GM21528 (cell line): ENCODE data around the gene C3orf62.

ENCODE experiments used
- ATAC-seq: cut with Tn5 transposase; IDR thresholded peaks from one replicate; pipeline ENCODE4 v1.9.1; 2021; ENCODE audit warnings: mild to moderate bottlenecking, moderate library complexity; ENCODE audit not compliant: unreplicated experiment, low FRiP score

C3orf62 gene

DNA sequence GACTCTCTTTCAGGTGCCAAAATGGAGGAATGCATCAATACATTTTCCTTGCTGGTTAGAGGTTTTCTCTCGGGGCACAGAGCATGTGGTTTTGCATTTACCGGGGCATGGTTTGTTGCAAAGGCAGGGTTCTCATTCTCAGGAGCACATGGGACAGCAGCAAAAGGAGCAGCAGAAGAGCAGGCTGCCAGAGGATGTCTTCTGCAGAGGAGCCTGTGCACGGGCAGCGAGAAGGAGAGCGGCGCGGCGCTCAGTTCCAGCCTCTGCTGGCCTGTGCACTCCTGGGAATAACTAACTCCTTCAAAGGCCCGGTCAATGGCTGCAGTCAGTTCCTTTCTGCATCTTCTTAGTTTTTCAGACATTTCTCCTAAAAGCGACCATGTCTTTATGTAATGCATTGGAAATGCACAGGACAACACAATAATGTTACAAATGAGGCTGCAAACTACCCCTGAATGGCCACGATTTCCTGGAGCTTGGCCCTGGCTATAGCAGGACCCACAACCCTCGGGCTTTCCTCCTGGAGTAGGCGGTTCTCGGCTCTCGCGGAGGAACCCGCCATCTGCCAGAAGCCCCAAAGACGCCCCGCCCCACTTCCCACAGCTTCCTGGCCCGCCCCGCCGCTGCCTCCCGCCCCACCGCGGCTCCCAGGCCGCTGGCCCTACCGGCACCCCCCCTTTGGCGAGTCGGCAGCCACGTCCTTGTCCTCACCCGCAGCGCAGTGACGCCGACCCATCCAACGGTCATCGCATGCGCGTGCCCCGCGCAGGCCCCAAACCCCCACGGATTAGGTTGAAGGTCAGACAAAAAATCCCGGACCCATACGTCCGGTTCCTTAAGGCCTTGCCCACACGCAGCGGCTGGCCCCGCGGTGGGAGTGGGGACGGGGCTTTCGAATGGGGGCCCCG lies at the start of gene C3orf62:
Gene C3orf62, minus strand, starts transcription at position 758 of the 908 bp plus-strand sequence. Its CDS starts 360 bp downstream, at position 398.
- ATAC-seq = no peak

DNA sequence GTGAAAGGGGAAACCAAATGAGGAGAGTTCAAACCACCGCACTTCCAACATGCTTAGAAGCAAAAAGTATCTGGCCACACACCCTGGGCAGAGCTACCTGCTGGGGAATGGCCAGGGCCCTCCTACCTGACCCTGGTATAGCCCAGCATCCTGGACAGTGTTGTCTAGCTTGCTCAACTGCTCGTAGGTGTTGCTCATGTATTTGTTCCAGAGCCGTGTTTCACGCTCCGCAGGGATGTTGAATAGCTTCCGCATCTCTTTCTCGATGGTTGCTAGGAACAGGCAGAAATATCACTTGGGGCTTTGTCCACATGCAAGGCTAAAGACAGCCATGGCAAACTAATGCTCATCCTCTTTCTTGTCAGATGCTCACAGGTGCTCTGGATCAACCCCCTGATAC lies 47.7 kb upstream of the C3orf62 start:
- no peak for ATAC-seq

GRCh38 chr3:49316696-49317457 lies 39.8 kb upstream of the C3orf62 start:
- no peak for ATAC-seq

DNA sequence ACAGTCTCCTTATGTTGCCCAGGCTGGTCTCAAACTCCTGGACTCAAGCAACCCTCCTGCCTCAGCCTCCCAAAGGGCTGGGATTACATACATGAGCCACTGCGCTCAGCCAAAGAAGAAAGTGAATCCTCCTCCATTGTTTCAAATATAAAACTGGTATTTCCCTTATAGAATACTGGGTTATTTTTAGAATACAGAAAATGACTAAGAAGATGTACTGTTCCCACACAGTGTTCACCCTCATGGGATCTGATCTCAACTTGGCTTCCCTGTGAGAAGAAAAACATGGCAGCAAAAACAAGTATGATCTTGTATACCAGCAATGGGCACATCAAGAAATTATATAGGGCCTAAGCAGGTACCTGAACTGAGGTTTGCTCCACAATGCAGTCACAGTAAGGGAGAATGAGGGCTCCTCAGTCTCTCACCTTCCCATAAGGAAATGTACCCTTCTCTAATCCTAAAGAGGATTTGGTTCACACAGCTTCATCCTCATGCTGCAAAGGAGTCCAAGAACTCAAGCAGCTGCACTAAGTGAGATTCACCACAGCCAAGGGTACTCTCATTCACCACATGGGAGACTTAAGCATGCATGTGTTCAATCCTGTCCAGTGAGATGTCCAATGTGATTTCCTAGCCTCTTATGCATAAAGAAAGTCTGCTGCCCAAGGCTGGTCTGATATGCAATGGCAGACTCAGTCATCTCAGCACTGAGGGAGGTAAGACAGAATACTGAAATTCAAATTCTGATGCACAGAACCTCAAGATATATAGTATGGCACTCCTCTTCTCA lies 37.1 kb upstream of the C3orf62 start:
- no peak for ATAC-seq

- no peak for ATAC-seq
These were observed 34.3 kb upstream of the C3orf62 start for GRCh38 chr3:49311283-49311682.

DNA sequence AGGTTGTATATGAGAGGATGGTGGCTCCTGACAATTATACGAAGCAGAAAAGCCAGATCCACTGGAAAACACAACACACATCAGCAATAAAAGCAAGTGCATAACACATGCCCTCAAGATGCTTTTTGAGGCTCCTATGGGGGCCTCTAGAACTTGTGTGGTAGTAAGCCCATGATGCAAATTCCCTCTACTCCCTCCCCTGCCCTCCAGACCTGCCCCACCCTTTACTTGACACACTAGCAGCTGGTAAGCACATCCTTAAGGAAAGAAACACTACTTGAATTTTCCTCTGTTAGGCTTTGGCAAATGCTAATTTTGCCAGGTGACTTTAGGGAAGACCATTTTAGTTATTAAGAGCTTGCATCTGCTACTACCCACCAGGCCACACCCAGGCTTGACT lies 33.6 kb upstream of the C3orf62 start:
- no peak for ATAC-seq

- no peak for ATAC-seq
These were observed 28.6 kb upstream of the C3orf62 start for GRCh38 chr3:49305608-49306007.

DNA sequence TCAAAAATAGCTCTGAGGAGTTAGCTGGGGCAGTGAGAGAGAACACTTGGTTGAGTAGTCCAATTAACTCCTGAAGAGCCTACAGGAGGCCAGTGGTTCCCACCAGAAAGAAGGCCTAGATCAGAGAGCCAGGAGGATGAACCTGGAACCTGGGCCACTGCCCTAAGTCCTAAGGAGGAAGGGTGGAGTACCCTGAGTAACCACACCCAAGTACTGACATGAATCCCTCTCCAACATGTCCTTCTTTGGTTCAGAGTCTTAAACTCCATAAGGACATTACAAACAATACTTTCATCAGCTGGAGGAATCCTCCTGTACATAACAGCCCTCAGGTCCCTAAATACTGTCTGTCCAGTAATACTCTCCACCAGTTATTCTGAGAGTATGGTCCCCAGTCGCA lies 25.6 kb upstream of the C3orf62 start:
- ATAC-seq = no peak

DNA sequence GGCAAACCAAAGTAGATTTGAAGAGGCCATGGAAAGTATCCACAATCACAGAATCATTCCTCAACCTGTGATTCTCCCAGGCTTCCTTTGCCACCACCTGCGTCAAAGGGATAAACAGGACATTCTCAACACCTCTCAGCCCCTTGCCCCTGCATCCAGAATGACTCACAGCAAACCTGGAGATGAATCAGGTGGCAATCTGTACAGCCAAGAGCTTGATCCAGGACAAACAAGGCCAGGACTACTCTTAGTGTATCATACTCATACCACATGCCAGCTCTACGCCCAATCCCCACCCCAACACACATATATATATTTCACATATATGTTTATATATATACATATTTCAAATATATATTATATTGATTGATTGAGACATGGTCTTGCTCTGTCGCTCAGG lies 23.6 kb upstream of the C3orf62 start:
- no peak for ATAC-seq

DNA sequence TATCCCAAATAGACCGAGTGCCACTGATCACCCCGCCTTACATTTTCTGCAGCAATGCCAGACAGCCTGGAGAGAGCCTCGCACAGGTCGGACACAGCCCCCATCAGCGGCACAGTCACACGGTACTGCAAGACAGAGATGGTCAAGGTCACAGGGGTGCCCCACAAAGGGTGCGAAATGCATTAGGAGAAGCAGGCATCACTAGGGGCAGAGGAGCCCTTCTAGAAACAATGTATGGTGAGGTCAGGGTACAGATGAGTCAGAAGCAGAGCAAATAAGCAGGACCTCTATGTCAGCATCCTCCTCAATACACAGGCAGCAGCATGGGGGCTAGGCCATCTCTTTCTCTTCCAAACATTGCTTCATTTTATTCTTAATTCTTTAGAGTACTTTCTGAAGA lies 21.5 kb upstream of the C3orf62 start:
- ATAC-seq = no peak

- ATAC-seq = no peak
These were observed 19.9 kb upstream of the C3orf62 start for GRCh38 chr3:49296781-49297411.

GRCh38 chr3:49295489-49296058 lies 18.5 kb upstream of the C3orf62 start:
- ATAC-seq = no peak

- no peak for ATAC-seq
These were observed 17.3 kb upstream of the C3orf62 start for GRCh38 chr3:49294343-49294742.

GRCh38 chr3:49283997-49284396 lies 7.0 kb upstream of the C3orf62 start:
- ATAC-seq = no peak

- ATAC-seq = no peak
These were observed 2.3 kb upstream of the C3orf62 start for GRCh38 chr3:49279376-49279775.

DNA sequence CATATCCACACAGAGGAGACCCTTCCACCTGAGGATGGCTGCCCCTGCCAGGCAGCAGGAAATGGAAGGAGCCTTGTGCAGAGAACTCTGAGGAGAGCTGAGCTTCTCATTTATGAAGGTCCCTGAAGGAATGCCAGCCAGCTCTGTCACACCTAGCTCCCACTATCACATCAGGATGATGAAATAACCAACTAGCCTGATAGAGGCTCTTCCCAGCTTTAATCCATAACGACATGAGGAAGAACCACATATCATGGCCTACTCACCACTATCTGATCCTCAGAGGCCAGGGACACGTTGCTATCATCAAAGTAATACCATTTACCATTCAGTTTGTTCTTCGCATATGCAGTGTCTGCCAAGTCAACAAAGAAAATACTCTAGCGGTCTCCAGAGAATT lies 1.5 kb upstream of the C3orf62 start:
- no peak for ATAC-seq

GRCh38 chr3:49277383-49277775 lies 347 bp upstream of the C3orf62 start:
- ATAC-seq = no peak

DNA sequence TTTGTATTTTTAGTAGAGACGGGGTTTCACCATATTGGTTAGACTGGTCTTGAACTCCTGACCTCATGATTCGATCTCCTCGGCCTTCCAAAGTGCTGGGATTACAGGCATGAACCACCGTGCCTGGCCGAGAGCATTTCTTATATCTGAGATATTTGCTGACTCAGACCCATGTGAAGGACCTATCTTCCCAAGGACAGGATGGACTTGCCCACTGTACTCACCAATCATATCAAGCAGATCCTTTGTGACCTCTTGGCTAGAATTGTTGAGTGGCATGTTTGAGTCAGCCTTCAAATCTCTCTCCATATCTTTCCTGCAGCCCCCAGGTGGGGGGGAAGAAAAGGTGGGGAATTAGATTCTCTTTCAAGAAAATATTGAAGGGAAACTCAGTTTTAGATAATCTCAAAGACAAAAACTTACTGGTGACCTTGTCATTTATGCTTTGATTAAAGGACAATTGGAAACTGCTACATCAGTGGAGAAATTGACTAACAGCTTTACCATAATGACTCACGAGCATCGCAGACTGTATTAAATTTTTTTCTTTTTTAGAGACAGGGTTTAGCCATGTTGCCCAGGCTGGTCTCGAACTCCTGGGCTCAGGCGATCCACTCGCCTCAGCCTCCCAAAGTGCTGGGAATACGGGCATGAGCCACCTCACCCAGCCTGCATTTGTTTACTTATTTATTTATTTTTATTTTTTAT lies 3.1 kb downstream of the C3orf62 start:
- ATAC-seq = no peak

- no peak for ATAC-seq
These were observed 6.0 kb downstream of the C3orf62 start for GRCh38 chr3:49271047-49271446.

DNA sequence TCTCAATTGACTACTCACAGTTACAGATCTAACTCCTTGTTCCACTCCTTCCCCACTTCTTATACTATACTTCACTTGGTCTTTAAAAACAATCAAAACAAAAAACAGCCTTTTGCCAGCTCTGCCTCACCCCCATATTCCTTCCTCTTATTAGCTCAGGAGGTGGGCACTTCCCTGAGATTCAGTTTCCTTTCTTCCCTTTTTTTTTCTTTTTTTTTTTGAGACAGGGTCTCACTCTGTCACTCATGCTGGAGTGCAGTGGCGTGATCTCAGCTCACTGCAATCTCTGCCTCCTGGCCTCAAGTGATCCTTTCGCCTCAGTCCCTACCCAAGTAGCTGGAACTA lies 6.9 kb downstream of the C3orf62 start:
- no peak for ATAC-seq
